C4-2B (cell line): Measurements from ENCODE around the gene FAM89B.
A peak's percentile ranks its signal among the peaks of the same experiment; 100 is the strongest.

ENCODE experiments used
- H3K27ac ChIP-seq: fragments of 450-650 bp; 2 replicates; pipeline ENCODE4 v1.5.1; 2017
- CTCF ChIP-seq: fragments of 450-650 bp; conservative IDR thresholded peaks from 2 replicates; pipeline ENCODE4 v1.5.1; 2017; ENCODE audit warnings: mild to moderate bottlenecking
- ZFX ChIP-seq: fragments of 450-650 bp; IDR thresholded peaks from 2 replicates; pipeline ENCODE4 v1.6.1; 2017

The FAM89B gene

DNA sequence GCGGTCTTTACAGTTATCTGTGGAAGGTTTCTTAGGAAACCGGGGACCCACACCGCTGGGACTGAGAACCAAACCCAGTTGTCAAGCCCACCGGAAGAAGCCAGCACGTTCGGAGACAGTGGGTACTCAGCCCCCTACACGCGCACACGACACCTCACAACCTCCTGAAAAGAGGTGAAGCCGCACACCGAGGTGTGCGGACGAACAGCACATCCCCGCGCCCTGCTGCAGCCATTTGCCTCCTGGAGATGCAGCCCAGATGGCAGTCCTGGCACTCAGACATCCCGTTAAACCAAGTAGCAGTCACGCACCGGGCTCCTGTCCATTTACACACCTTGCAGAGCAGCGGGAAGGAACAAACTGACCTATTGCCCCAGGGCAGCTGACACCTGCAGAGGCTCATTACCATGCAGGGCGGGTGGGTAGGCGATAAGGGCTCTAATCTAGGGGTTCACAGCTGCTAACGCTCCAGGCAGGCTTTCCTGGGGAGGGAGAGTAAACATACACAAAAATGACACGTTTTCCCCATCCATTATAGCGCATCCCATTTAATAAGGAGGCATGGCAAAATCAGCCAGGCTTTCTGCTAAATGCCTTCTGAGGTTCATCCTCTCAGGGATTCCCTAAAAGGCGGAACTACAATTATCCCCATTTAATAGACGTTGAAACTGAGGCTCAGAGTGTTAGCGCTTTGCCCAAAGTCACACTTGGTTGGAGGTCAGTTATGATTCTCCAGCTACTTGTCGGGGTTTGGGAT lies 2.7 kb downstream of the FAM89B start:
- peak overlapping the region; percentile 84 for H3K27ac ChIP-seq
- TF ChIP-seq CTCF (no peak), ZFX (no peak)

DNA sequence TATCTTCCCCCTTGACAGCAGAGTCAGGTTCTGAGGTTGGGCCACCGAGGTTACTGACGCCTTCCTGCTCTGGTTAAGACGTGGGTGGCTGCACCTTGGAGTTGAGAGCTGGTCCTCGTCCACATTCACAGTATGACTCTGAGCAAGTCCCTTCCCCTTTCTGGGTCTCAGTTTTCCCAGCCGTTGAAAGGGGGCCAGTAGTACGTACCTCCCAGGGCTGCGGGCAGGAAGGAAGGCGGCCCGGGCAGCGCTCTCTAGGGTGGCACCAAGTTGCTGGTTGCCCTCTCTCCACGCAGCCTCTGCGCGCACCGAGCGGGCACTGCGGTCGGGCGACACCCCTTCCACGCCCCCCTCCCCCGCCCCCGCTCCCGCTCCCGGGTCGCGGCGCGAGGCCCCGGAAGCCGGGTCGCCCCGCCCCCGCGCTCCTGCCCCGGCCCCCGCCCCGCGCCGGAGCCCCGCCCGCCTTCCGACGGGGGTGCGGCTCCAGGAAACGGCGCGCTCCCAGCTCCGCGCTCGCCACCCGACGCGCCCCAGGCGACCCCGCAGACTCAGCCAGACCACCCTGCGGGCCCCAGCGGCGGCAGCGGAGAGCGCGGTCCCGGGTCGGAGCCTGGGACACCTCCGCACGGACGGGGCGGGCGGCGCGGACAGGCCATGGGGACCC lies 3.4 kb downstream of the FAM89B start, which contains the start of gene EHBP1L1:
TSS of gene EHBP1L1 (plus strand) at position 486 of the 664 bp plus-strand sequence. CDS start 250 bp downstream, outside the sequence.
- H3K27ac ChIP-seq = peak within 1 kb of the TSS; percentile 84

GRCh38 chr11:65576232-65576866 lies 4.0 kb downstream of the FAM89B start:
- no peak for TF ChIP-seq ZFX
- TF ChIP-seq CTCF = no peak
- peak overlapping the region; percentile 84 for H3K27ac ChIP-seq

More for the DNA sequence above, 3.4 kb downstream of the FAM89B start, which contains the start of gene EHBP1L1:
- TF ChIP-seq CTCF = no peak
- no peak for TF ChIP-seq ZFX

- no peak overlapping the region; the same call in 1 of the 2 replicates for H3K27ac ChIP-seq
- TF ChIP-seq CTCF (no peak), ZFX (no peak)
These were observed 4.8 kb downstream of the FAM89B start for GRCh38 chr11:65576867-65577755.

DNA sequence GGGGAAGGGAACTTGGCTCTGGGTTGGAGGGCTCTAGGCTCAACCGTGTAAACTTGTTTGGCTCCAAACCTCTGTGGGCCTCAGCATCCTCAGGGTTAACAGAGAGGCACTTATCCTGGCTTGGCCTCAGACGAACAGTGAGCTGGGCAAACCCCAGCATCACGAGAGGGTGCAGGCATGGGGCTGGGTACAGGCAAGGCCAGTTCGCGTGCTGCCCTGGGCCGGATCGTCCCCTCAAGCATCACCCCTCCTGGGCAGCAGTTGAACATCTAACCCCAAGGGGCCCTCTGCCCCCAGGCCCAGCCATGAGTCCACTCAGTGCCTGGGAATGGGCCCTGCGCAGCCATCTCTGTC lies 5.4 kb downstream of the FAM89B start:
- H3K27ac ChIP-seq = no peak overlapping the region
- TF ChIP-seq CTCF (no peak), ZFX (no peak)

- no peak for TF ChIP-seq ZFX
- no peak for TF ChIP-seq CTCF
- H3K27ac ChIP-seq = no peak overlapping the region
These were observed 5.8 kb downstream of the FAM89B start for GRCh38 chr11:65578134-65578533.
